ENCODE measurements around the gene PSMD11. TPM values are rescaled to one million over a fixed set of nuclear protein-coding genes. Genes with fewer than 3 reads are reported as not detected.
"Not testable (repeated sequence)": the region's sequence is repeated elsewhere in the genome, so short reads cannot be mapped to it uniquely, and the experiment has no call there.

Gene PSMD11
- total RNA-seq, 1 donor from 2014 or later = 73.1 TPM

GRCh38 chr17:32445497-32445896 is 1.2 kb downstream of the PSMD11 start:
- Histone ChIP-seq H3K36me3 (ENCODE audit: control insufficient read depth in 3 of 3, insufficient read depth in 3 of 3, low read length in 3 of 3) (peaks cover 13 to 27% (median 22%) of the 10 kb centered on the region in 3 donors), H3K4me1 (ENCODE audit: control insufficient read depth in 3 of 3, insufficient read depth in 3 of 3, low read length in 3 of 3) (peaks cover 19 to 22% (median 19%) of the 10 kb centered on the region in 3 donors), H3K9ac (ENCODE audit: low read depth in 1 of 3, low read length in 3 of 3) (peak overlapping the region; percentile 94 to 99 (median 94)), H3K27ac (ENCODE audit: low read depth, low read length) (peak overlapping the region; percentile 95), H3K27me3 (ENCODE audit: control insufficient read depth in 3 of 3, insufficient read depth in 3 of 3, low read length in 3 of 3) (no peaks in the 10 kb centered on the region), H3K4me3 (ENCODE audit: low read length in 3 of 3) (peak overlapping the region; percentile 76 to 95 (median 88)), H3K9me3 (ENCODE audit: control insufficient read depth in 3 of 3, low read length in 3 of 3) (no peaks in the 10 kb centered on the region)

DNA sequence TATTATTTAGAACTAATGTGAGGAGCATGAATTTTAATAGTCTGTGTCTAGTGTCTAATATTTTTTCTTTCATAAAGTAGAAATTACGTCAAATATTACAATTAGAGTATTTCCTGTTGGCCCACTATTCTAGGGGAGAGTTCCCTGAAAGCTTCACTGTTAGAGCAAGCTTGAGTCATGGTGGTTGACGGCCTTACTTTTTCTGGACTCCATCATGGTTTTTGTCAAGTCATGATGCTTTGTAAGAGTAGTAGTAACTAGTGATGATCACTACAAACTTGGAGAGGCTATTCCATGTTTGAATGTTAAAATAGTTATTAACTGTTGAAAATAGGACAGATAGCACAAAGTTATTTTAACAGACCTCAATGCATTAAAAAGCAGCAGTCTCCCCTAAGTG is 1.7 kb downstream of the PSMD11 start:
- Histone ChIP-seq H3K27ac (ENCODE audit: low read depth, low read length) (peak overlapping the region; percentile 95), H3K4me1 (ENCODE audit: control insufficient read depth in 3 of 3, insufficient read depth in 3 of 3, low read length in 3 of 3) (peaks cover 19 to 22% (median 19%) of the 10 kb centered on the region in 3 donors), H3K9ac (ENCODE audit: low read depth in 1 of 3, low read length in 3 of 3) (peak overlapping the region in 2 of 3 donors; percentile 34 to 99), H3K4me3 (ENCODE audit: low read length in 3 of 3) (peak overlapping the region; percentile 76 to 95 (median 88)), H3K9me3 (ENCODE audit: control insufficient read depth in 3 of 3, low read length in 3 of 3) (no peaks in the 10 kb centered on the region), H3K36me3 (ENCODE audit: control insufficient read depth in 3 of 3, insufficient read depth in 3 of 3, low read length in 3 of 3) (peaks cover 13 to 31% (median 27%) of the 10 kb centered on the region in 3 donors), H3K27me3 (ENCODE audit: control insufficient read depth in 3 of 3, insufficient read depth in 3 of 3, low read length in 3 of 3) (no peaks in the 10 kb centered on the region)

- no peak overlapping the region for H3K4me3 ChIP-seq (ENCODE audit: low read length in 3 of 3)
- H3K36me3 ChIP-seq (ENCODE audit: control insufficient read depth in 3 of 3, insufficient read depth in 3 of 3, low read length in 3 of 3) = peaks cover 17 to 38% (median 37%) of the 10 kb centered on the region in 3 donors
Observed at GRCh38 chr17:32446949-32447348, 2.6 kb downstream of the PSMD11 start.

DNA sequence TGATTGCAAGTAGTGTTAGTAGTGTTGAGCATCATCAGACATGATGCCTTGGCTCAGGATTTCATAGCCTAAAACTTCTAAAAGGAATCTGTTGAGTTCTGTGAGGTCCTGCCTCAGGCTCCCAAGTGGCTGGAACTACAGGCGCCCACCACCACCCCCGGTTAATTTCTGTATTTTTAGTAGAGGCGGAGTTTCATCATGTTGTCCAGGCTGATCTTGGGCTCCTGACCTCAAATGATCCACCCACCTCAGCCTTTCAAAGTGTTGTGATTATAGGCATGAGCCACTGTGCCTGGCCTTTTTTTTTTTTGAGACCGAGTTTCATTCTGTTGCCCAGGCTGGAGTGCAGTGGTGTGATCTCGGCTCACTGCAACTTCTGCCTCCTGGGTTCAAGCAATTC is 5.7 kb downstream of the PSMD11 start:
- H3K27ac ChIP-seq (ENCODE audit: low read depth, low read length) = no peak overlapping the region
- H3K9ac ChIP-seq (ENCODE audit: low read depth in 1 of 3, low read length in 3 of 3) = no peak overlapping the region
- no peaks in the 10 kb centered on the region for H3K9me3 ChIP-seq (ENCODE audit: control insufficient read depth in 3 of 3, low read length in 3 of 3)
- H3K36me3 ChIP-seq (ENCODE audit: control insufficient read depth in 3 of 3, insufficient read depth in 3 of 3, low read length in 3 of 3) = peaks cover 32 to 64% (median 61%) of the 10 kb centered on the region in 3 donors
- no peaks in the 10 kb centered on the region for H3K27me3 ChIP-seq (ENCODE audit: control insufficient read depth in 3 of 3, insufficient read depth in 3 of 3, low read length in 3 of 3)
- H3K4me3 ChIP-seq (ENCODE audit: low read length in 3 of 3) = no peak overlapping the region
- H3K4me1 ChIP-seq (ENCODE audit: control insufficient read depth in 3 of 3, insufficient read depth in 3 of 3, low read length in 3 of 3) = peaks cover 16 to 21% (median 19%) of the 10 kb centered on the region in 3 donors

More at GRCh38 chr17:32446949-32447348, 2.6 kb downstream of the PSMD11 start:
- Histone ChIP-seq H3K27me3 (ENCODE audit: control insufficient read depth in 3 of 3, insufficient read depth in 3 of 3, low read length in 3 of 3) (no peaks in the 10 kb centered on the region), H3K4me1 (ENCODE audit: control insufficient read depth in 3 of 3, insufficient read depth in 3 of 3, low read length in 3 of 3) (peaks cover 19 to 22% (median 19%) of the 10 kb centered on the region in 3 donors), H3K9ac (ENCODE audit: low read depth in 1 of 3, low read length in 3 of 3) (no peak overlapping the region), H3K27ac (ENCODE audit: low read depth, low read length) (no peak overlapping the region), H3K9me3 (ENCODE audit: control insufficient read depth in 3 of 3, low read length in 3 of 3) (no peaks in the 10 kb centered on the region)

- H3K27me3 ChIP-seq (ENCODE audit: control insufficient read depth in 3 of 3, insufficient read depth in 3 of 3, low read length in 3 of 3); H3K4me3 ChIP-seq (ENCODE audit: low read length in 3 of 3); H3K27ac ChIP-seq (ENCODE audit: low read depth, low read length); H3K9ac ChIP-seq (ENCODE audit: low read depth in 1 of 3, low read length in 3 of 3); H3K9me3 ChIP-seq (ENCODE audit: control insufficient read depth in 3 of 3, low read length in 3 of 3): not testable (repeated sequence)
- H3K36me3 ChIP-seq (ENCODE audit: control insufficient read depth in 3 of 3, insufficient read depth in 3 of 3, low read length in 3 of 3) = peaks cover 36 to 67% (median 65%) of the 10 kb centered on the region in 3 donors
- peaks cover 16 to 21% (median 17%) of the 10 kb centered on the region in 3 donors for H3K4me1 ChIP-seq (ENCODE audit: control insufficient read depth in 3 of 3, insufficient read depth in 3 of 3, low read length in 3 of 3)
Observed at GRCh38 chr17:32450379-32450778, 6.1 kb downstream of the PSMD11 start.

DNA sequence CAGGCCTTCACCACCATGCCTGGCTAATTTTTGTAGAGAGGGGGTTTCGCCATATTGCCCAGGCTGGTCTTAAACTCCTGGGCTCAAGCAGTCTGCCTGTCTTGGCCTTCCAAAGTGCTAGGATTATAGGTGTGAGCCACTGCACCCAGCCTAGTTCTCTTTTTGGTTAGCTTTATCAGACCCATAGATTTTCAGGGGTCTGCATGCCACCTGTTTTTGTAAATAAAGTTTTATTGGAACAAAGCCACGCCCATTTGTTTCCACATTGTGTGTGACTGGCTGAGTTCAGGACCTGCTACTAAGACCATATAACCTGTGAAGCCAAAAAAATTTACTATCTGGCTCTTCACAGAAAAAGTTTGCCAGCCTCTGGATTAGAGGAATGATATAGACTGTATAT is 7.6 kb downstream of the PSMD11 start:
- Histone ChIP-seq H3K27ac (ENCODE audit: low read depth, low read length) (no peak overlapping the region), H3K4me3 (ENCODE audit: low read length in 3 of 3) (no peak overlapping the region), H3K27me3 (ENCODE audit: control insufficient read depth in 3 of 3, insufficient read depth in 3 of 3, low read length in 3 of 3) (no peaks in the 10 kb centered on the region), H3K9ac (ENCODE audit: low read depth in 1 of 3, low read length in 3 of 3) (no peak overlapping the region), H3K9me3 (ENCODE audit: control insufficient read depth in 3 of 3, low read length in 3 of 3) (no peaks in the 10 kb centered on the region), H3K4me1 (ENCODE audit: control insufficient read depth in 3 of 3, insufficient read depth in 3 of 3, low read length in 3 of 3) (peaks cover 2 to 8% (median 3%) of the 10 kb centered on the region in 3 donors), H3K36me3 (ENCODE audit: control insufficient read depth in 3 of 3, insufficient read depth in 3 of 3, low read length in 3 of 3) (peaks cover 39 to 70% (median 66%) of the 10 kb centered on the region in 3 donors)

GRCh38 chr17:32452281-32452680 is 8.0 kb downstream of the PSMD11 start:
- Histone ChIP-seq H3K36me3 (ENCODE audit: control insufficient read depth in 3 of 3, insufficient read depth in 3 of 3, low read length in 3 of 3) (peaks cover 39 to 73% (median 64%) of the 10 kb centered on the region in 3 donors), H3K9ac (ENCODE audit: low read depth in 1 of 3, low read length in 3 of 3) (no peak overlapping the region), H3K27me3 (ENCODE audit: control insufficient read depth in 3 of 3, insufficient read depth in 3 of 3, low read length in 3 of 3) (no peaks in the 10 kb centered on the region), H3K4me3 (ENCODE audit: low read length in 3 of 3) (no peak overlapping the region), H3K9me3 (ENCODE audit: control insufficient read depth in 3 of 3, low read length in 3 of 3) (no peaks in the 10 kb centered on the region), H3K27ac (ENCODE audit: low read depth, low read length) (no peak overlapping the region), H3K4me1 (ENCODE audit: control insufficient read depth in 3 of 3, insufficient read depth in 3 of 3, low read length in 3 of 3) (peaks cover 0 to 5% (median 2%) of the 10 kb centered on the region in 3 donors)

DNA sequence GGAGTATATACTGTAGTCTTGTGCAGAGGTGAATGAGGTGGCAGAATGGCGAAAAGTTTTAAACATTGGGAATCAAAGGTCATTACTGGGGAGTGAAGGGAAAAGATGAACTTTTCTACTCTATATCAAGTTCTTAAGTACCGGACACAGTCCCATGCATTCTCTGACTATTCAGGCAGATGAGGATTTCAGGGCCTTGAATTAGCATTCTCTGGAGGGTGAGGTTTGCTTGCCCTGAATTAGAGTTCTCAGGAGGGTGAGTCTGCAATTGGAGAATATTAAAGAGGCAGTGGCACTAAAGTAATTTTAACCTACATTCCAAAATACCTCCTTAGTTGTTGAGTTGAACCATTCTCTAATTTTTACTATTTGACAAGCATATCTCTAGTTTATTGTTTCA is 9.1 kb downstream of the PSMD11 start:
- H3K36me3 ChIP-seq (ENCODE audit: control insufficient read depth in 3 of 3, insufficient read depth in 3 of 3, low read length in 3 of 3) = peaks cover 36 to 76% (median 66%) of the 10 kb centered on the region in 3 donors
- no peak overlapping the region for H3K27ac ChIP-seq (ENCODE audit: low read depth, low read length)
- no peak overlapping the region for H3K9ac ChIP-seq (ENCODE audit: low read depth in 1 of 3, low read length in 3 of 3)
- no peaks in the 10 kb centered on the region for H3K27me3 ChIP-seq (ENCODE audit: control insufficient read depth in 3 of 3, insufficient read depth in 3 of 3, low read length in 3 of 3)
- no peaks in the 10 kb centered on the region for H3K9me3 ChIP-seq (ENCODE audit: control insufficient read depth in 3 of 3, low read length in 3 of 3)
- H3K4me1 ChIP-seq (ENCODE audit: control insufficient read depth in 3 of 3, insufficient read depth in 3 of 3, low read length in 3 of 3) = peaks cover 0 to 4% (median 2%) of the 10 kb centered on the region in 3 donors
- no peak overlapping the region for H3K4me3 ChIP-seq (ENCODE audit: low read length in 3 of 3)

- H3K9ac ChIP-seq (ENCODE audit: low read depth in 1 of 3, low read length in 3 of 3) = peak overlapping the region in 1 of 3 donors; percentile 34
- H3K36me3 ChIP-seq (ENCODE audit: control insufficient read depth in 3 of 3, insufficient read depth in 3 of 3, low read length in 3 of 3) = peaks cover 31 to 63% (median 56%) of the 10 kb centered on the region in 3 donors
- H3K27ac ChIP-seq (ENCODE audit: low read depth, low read length) = no peak overlapping the region
- no peaks in the 10 kb centered on the region for H3K9me3 ChIP-seq (ENCODE audit: control insufficient read depth in 3 of 3, low read length in 3 of 3)
- H3K4me1 ChIP-seq (ENCODE audit: control insufficient read depth in 3 of 3, insufficient read depth in 3 of 3, low read length in 3 of 3) = peaks cover 0 to 6% (median 0%) of the 10 kb centered on the region in 3 donors
- no peak overlapping the region for H3K4me3 ChIP-seq (ENCODE audit: low read length in 3 of 3)
- no peaks in the 10 kb centered on the region for H3K27me3 ChIP-seq (ENCODE audit: control insufficient read depth in 3 of 3, insufficient read depth in 3 of 3, low read length in 3 of 3)
Observed at GRCh38 chr17:32458371-32458770, 14.1 kb downstream of the PSMD11 start.

GRCh38 chr17:32460054-32460453 is 15.7 kb downstream of the PSMD11 start:
- no peak overlapping the region for H3K27ac ChIP-seq (ENCODE audit: low read depth, low read length)
- H3K4me1 ChIP-seq (ENCODE audit: control insufficient read depth in 3 of 3, insufficient read depth in 3 of 3, low read length in 3 of 3) = peaks cover 0 to 4% (median 0%) of the 10 kb centered on the region in 3 donors
- H3K9ac ChIP-seq (ENCODE audit: low read depth in 1 of 3, low read length in 3 of 3) = no peak overlapping the region
- no peak overlapping the region for H3K4me3 ChIP-seq (ENCODE audit: low read length in 3 of 3)
- peaks cover 20 to 61% (median 52%) of the 10 kb centered on the region in 3 donors for H3K36me3 ChIP-seq (ENCODE audit: control insufficient read depth in 3 of 3, insufficient read depth in 3 of 3, low read length in 3 of 3)
- no peaks in the 10 kb centered on the region for H3K9me3 ChIP-seq (ENCODE audit: control insufficient read depth in 3 of 3, low read length in 3 of 3)
- no peaks in the 10 kb centered on the region for H3K27me3 ChIP-seq (ENCODE audit: control insufficient read depth in 3 of 3, insufficient read depth in 3 of 3, low read length in 3 of 3)
